T1000 (cell line): ENCODE data around the gene TADA2B.

Experiments used
- DNase-seq: peaks from one replicate; lab custom pipeline; 2025; ENCODE audit warnings: mixed read lengths; lab: John Stamatoyannopoulos, UW

TADA2B gene

DNA sequence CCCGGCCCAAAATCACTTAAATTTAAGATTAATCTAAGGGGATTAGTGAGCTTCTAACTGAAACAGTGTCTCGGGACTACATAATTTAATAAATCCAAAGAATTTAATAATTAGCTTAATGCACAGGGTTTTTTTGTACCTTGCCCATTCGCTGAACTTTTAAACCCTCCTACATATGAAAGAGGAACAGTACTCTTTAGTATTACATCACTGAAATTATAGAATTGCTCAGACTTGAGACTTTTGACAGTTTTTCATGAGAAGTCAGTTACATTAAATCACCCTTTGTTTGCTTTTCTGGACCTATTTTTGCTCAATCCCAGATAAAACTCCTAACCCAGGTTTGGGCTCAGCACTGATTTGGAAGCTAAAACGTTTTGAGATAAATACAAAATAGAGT is 2.4 kb upstream of the TADA2B start:
- DNase-seq: no peak

DNA sequence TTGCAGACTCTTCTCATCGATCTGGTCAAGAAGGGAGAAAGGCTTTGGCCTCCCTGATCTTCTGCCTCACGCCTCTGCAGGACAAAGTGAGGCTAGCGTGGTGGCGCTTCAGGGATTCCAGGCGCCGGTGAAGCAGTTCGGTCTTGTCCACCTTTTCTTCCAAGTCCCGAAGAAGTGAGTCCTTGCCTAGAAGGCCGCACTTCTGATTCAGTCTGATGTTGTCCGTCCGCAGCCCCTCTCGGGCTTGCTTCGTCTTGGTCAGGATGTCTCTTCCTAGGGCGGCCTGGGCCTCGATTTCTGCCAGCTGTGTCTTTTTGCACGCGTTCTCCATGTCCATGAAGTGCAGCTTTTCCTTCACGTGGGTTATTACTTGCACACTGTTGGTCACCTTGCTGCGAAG is 1.9 kb upstream of the TADA2B start:
- DNase-seq: no peak

DNA sequence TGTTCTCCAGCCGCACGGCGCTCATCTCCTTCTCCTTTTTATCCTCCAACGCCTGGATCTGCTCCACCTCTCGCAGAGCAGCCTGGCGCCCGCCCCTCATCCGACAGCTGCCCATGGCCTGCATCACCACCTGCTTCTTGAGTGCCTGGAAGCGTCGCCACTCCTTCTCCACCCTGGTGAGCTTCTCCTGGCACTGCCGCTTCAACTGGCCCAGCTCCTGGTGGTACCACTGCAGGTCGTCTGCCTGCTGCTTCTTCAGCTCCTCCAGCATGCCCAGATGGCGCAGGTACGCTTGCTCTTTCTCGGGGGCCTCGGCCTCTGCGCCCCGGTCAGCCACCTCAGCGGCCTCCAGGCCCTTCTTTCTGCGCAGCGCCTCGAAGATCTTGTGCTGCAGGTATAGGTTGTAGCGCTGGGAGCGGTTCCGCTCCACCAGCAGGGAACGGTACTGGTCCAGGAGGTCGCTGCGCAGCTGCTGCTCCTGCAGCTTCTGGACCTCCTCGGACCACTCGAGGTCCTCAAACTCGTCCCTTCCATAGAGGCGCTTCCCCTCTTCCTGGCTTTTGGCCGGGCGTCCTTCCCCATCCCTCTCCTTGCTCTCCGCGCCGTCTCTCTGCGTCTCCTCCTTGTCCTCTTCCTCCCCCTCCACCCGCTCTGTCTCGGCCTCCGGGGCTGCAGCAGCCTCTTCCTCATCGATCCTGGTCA is 1.2 kb upstream of the TADA2B start:
- no peak for DNase-seq

DNA sequence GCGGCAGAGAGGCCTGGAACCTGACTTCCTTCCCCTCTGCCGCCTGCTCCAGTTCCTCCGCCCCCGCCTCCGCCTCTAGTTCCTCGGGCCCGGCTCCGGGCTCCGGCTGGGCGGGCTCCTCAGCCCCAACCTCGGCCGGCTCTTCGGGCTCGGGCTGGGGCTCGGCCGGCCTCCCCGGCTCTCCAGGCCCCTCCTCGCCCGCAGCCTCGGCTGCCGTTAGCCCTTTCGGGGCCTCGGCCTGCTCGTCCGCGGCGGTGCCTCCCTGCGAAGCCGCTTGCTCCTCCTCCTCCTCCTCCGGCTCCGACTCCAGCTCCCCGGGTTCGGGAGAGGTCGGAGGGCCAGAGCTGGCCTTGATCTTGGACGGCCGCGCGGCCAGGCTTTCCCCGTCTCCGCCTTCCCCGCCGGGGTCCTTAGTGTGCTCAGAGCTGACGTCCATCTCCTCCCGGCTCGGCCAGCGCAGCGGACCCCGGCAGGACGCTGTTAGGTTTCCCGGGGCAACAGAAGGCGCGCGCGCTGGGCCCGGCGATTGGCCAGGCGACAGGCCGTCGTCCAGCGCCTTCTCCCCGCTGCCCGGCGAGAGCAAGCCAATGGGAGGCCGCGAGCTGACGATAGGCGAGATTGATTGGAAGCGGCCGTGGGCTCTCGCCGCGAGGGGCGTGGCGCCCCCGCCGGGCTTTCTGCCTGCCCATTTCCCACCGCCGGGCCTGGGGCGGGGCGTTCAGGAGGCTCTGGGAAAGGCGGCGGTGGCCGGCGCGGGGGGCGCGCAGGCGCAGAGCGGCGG is 479 bp upstream of the TADA2B start:
- peak; percentile 97 for DNase-seq

DNA sequence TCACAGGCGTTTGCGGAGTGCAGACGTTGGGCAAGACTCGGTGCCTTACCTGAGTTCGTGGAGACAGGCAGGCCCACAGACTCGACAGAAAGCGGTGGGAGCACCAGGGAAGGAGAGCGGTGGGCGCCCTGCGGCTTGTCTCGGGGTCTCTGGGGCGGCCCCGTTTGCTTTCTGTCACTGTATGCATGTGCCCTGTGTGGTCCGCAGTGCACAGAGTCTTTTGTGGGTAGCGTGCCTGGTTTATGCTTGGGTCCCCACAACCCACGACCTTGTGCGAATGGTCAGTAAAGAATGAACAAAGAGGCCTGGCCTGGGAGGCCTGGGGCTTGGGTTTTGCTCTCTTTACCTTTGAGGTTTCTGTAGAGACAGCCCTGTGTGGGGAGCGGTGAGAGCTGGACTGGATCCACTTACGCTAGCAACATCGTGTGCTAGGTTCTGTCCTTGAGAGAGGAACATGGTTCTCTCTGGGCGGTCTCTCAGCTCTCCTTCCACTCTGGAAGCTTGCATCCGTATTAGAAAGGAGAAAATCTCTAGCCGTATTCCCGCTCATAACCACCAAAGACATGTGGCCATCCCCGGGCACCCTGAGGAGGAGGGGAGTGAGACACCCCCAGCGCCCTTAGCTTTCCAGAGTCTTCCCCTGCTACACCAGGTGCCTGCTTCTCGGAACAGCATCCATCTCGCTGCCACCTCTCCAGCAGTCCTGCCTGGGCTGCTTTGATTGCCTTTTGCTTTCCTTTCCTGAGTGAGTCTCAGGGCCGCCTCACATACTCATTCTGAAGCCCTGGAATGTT is 1.2 kb downstream of the TADA2B start:
- no peak for DNase-seq

DNA sequence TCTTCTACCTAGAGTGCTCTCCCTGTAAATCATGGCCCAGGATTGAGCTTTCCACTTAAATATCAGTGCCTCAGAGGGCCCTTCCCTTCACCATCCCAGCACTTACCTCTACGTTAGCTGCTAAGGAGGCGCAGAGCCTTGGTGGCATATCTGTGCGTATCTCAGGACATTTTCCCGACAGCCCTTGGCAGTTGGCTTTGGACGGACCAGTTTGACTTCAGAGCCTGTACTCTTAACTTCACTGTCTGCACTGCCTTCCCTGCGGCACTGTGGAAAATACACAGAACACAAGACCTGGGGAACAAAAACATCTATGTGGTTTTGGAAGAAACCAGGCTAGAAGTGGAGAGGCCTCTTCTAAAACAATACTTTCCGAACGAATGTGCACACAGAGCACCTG is 2.4 kb downstream of the TADA2B start:
- no peak for DNase-seq

DNA sequence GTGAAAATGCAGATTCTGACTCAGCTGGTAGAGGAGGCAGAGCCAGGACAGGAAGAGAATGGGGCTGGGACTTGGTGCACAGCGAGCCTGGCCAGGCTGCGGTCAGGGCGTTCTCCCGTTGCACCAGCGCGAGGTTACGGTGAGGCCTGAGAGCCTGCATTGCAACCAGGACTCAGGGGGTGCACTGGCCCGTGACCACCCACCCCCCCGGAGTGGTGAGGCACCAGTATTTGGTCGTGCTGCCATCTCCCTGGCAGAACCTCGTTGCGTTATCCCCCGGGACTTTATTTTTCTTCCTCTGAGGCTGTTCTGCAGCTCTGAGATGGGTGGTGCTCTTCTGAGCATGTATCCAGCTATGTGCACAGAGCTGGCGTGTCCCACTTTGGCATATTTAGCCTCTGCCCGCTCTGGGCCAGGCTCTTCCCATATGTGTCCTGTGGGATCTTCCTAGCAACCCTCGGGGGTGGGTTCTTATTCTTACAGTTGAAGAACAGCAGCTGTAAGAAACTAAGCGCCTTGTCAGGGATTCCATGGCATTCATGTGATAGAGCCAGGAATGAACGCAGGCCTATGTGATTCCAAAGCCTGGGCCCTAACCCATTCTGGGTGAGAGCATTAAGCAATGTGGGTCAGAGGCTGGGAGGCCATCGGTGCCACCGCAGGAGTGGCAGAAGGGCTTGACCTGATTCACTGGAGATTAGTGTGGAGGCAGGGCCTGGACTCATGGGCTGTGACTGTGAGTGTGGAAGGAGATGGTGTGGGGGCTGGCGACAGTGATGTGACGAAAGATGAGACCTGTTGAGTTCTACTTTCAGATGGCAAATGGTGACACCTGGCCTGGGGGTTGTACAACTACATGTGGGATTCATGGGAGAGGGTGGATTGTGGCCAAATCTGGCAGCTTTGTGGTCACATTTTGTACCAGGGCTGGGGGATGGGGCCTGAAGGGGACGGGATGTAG is 3.1 kb downstream of the TADA2B start:
- no peak for DNase-seq

DNA sequence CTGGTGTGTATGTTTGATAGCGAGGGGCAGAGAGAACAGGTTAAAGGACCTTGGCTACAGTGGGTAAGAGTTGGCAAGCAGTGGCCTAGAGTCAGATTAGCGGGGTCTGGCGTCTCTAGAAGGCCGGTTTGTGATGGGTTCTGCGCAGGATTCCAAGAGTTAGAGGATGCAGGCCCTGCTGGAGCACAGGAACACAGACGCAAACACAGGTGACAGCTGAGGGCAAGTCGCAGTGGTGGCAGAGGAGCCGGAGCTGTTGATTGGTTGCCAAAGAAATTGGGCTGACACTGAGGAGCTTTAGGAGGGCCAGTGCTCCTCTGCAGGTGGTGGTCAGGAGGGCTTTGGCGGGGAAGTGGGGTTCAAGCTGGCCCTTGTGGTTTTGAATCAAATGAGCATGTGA is 3.8 kb downstream of the TADA2B start:
- no peak for DNase-seq

DNA sequence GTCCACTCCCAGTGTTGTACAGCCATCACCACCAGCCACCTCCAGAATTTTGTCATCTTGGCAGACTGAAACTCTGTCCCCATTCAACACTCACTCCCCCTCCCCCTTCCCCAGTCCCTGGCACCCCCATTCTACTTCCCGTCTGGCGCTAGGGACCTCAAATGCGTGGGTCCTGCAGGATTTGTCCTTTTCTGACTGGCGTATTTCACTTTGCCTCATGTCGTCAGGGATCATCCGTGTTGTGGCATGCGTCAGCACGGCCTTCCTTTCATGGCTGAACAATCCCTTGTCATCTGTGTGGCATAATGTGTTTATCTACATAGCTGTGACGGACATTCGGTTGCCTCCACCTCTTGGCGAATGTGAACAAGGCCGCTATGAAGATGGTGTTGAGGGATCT is 5.5 kb downstream of the TADA2B start:
- no peak for DNase-seq

DNA sequence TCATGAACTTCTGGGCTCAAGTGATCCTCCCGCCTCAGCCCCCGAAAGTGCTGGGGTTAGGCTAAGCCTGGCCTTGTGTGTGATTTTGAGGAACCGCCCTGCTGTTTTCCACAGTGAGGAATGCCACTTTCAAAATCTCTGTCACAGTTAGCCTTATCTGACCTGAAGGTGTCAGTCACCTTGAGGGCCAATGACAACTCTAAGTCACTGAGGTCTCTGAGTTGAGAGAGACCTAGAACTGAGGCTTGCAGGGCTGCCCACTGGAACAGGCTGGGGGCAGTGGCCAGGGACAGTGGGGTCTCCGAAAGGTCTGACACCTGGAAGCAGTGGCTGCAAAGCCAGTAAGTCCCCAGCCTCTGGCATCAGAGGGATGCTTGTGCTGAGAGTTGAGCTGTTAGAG is 6.1 kb downstream of the TADA2B start:
- DNase-seq: no peak

DNA sequence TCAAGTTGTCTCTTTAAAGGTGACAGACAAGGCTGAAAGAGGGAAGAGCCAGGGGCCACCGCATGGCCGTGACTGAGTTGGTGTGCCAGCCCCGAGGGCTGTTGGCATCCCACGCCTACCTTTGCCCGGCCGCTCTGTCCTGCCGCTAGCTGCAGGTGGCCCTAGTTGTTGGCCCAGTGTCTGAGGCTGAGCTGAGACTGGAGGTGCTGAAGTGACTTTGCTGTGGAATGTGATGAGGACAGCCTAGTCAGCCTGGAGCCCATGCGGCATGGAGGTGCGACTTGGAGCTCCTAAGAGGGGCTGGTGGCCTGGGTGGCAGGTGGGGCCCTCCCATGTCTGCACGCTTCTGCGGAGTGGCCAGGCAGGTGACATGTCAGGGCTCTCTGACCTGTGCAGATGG is 6.6 kb downstream of the TADA2B start:
- no peak for DNase-seq

DNA sequence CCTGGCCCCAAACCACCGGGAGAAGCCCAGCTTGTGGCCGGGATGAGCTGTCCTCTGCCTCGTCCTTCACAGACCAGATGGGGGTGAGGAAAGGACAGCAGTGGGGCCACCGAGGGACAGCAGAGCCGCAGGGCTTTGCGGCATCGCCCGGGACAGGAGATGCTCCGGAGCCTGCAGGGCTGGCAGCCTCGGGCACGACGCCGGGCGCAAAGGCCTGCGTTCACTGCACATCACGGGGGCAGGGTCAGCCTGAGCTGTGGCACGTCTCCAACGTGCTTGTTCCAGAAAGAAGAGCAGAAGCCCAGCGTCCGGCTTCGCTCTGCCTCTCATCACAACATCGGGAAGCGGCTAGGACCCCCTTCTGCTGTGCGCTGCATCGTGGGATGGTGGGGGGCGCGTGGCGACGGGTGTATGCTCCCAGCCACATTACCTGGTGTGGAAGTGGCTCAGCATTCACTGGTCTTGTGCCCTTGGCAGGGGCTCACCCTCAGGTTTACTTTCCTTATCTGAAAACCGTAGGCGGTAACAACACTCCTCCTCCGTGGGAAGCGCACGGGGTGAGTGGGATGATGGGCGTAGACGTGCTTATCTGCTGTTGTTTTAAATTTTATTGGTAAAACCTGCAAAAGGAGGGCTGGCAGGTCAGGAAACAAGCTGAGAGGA is 7.4 kb downstream of the TADA2B start:
- DNase-seq: no peak

DNA sequence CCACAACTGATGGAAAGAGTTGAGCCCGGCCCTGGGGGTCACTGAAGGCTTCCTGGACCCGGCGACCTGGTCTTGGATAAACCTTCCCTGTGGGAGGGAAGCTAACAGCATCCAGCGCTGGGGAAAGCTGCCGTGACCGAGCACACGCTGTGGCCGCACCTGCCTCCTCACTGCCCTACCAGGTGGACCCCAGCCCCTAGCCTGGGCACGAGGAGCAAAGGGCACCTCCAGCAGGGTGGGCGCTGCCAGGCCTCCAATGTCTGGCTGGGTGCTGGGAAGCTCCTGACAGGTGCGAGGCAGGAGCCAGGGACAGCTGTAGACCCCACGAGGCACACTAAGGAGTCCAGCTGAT is 7.9 kb downstream of the TADA2B start:
- DNase-seq: no peak

DNA sequence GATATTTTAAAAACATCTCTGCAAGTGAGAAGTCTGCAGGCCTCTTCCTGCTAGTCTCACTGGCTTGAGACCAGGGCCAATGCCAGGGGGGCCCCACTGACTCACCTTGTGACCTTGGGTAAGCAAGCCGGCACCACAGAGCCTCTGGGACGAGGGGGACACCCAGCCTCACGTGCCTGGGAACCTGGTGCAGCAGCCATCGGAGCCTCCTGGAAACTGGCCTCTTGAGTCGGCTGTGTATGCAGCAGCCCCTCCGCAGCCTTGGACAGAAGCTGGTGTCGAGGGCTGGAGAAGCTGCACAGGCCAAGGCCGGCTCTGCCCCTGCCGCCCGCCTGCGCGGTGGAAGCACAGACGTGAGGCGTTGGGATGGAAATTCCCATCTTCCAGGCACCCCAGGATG is 8.7 kb downstream of the TADA2B start:
- DNase-seq: no peak

DNA sequence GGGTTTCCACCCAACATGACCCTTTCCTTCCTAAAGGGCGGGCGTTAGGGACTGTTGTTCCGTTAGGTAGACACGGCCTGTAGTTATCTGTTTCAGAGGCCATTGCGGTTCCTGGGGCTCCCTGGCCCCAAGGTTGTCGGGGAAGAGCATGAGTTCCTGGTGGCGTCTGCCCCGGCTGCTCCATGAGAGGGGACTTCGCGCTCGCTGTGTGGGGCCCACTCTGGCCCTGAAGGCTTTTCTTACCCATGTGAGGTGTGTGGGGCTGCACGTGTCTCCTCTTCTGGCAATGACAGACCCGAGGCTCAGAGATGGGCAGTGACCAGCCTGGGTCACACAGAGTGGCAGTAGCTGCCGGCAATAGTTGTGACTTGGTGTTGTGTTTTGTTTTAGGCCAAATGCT is 9.1 kb downstream of the TADA2B start:
- DNase-seq: no peak

DNA sequence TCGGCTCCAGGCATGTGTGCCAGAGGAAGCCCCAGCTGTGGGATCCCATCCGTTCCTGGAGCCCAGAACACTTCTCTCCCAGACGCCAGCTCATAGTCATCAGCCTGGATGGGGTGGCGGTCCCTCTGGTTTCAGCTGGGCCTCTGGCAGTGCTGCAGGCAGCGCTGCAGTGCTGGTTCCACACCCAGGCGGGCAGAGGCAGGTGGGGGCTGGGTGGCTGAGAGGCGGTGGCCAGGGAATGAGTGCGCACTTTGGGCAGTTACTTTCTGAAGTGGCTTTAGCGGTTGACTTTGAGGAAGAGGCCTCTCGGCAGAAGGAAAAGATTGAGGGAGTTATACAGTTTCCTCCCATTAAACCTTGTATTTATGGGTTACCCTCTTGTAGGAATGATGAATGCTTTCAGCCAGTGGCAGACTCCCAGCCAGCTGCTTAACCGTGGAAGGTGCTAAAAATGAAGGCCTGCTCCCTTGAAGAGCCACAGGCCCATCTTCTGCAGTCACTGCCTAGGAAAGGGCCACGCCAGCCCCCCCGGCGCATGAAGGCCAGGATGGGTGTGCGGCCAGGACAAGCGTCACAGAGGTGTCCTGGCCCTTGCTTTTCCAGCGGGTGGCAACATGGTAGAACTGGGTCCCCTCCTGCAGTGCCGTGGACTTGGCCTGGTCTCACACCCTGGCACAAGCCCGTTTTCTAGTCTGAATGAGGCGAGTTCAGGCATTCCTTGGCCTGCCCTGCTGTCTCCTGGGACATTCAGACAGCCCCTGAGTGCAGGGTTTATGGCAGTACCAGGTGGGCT is 9.9 kb downstream of the TADA2B start:
- no peak for DNase-seq

DNA sequence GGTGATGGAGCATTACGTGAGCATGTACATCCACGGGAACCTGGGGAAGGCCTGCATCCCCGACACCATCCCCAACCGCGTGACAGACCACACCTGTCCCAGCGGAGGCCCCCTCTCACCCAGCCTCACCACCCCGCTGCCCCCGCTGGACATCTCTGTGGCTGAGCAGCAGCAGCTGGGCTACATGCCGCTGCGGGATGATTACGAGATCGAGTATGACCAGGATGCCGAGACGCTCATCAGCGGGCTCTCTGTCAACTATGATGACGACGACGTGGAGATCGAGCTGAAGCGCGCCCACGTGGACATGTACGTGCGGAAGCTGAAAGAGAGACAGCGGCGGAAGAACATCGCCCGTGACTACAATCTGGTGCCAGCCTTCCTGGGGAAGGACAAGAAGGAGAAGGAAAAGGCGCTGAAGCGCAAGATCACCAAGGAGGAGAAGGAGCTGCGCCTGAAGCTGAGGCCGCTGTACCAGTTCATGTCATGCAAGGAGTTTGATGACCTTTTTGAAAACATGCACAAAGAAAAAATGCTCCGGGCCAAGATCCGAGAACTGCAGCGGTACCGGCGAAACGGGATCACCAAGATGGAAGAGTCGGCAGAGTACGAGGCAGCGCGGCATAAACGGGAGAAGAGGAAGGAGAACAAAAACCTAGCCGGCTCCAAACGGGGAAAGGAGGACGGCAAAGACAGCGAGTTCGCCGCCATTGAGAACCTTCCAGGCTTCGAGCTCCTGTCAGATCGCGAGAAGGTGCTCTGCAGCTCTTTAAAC is 11.1 kb downstream of the TADA2B start:
- DNase-seq: no peak

DNA sequence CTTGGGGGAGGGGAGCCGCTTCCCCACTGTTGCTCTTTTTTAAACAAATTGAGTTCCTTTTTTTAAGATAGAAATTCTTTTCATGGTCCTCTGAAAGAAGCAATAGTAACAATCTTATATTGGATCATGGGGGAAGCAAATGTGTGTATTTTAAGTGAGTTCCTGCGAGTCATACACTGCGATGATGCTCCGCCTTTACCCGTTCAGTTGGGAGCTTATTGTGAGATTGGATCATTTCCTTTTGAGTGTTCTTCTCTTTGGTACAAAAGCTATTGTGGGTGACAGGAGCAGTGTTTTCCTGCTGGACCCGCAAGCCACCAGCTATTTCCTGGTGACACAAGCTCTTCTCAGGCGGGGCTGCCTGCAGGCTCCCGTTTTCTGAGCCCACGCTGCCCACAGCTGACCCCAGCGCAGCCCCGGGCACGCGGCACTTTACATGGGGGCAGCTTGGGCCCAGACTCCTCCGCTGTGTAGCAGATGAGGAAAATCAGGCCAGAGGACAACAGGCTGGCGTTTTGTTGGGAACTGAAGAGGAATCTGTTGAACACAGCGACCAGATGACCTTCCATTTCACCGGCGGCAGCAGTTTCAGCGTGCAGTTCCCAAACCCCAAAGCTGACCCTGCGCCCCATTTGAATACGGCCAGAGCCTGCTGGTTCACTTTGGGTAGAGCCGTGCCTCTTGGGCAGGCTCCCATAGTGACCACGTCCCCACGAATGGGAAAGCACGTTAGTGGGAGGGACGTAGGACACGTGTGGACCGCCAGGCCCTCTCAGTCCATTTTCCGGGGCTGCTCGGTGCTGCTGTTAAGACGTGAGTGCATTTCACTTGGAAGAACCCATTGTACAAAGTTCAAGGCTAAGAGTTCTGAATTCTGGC is 12.2 kb downstream of the TADA2B start:
- no peak for DNase-seq

DNA sequence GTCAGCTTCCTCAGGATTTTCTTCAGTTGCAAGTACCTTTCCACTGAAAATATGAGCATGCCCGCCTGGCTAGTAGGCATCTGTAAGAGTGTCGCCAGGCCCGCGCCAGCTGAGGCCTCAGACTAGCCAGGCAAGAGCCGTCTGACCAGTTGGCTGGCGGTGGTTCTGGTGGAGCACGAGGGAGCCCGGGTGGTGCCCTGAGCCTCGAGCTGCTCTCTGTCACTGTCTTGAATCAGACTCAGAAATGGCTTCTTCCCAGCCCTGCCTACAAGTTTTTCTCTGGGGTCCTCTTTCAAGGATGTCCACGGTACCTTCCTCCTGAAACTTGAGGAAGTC is 12.8 kb downstream of the TADA2B start:
- no peak for DNase-seq
